OCI-LY3 (cell line): ENCODE results near the gene TIMM22.

ENCODE experiments used
- H2AFZ ChIP-seq: fragments of 200-600, 300-600 bp; shearing (Covaris generic); 2 replicates; pipeline ENCODE4 v1.6.0; 2014; ENCODE audit warnings: antibody characterized with exemption, low read depth, low read length
- H3K27ac ChIP-seq: fragments of 200-600, 300-600 bp; sonication (generic); 2 replicates; pipeline ENCODE4 v1.5.1; 2014; ENCODE audit warnings: mild to moderate bottlenecking, low read length, moderate library complexity, mixed read lengths
- H3K27me3 ChIP-seq: fragments of 200-600, 300-600 bp; sonication (generic); 2 replicates; pipeline ENCODE4 v1.6.1; 2014; ENCODE audit warnings: low read depth, low read length, mixed read lengths
- H3K36me3 ChIP-seq: fragments of 200-600, 300-600 bp; sonication (generic); replicated peaks from 2 replicates; pipeline ENCODE3; 2014; ENCODE audit warnings: low read depth, low read length, mixed read lengths
- H3K4me1 ChIP-seq: fragments of 300-600, 200-600 bp; sonication (generic); 2 replicates; pipeline ENCODE4 v1.6.1; 2014; ENCODE audit warnings: low read length, mixed read lengths
- H3K4me2 ChIP-seq: fragments of 200-600, 300-600 bp; sonication (generic); 2 replicates; pipeline ENCODE4 v1.6.1; 2014; ENCODE audit warnings: low read length, mixed read lengths
- H3K4me3 ChIP-seq: fragments of 300-600, 200-600 bp; sonication (generic); 2 replicates; pipeline ENCODE4 v1.5.1; 2014; ENCODE audit warnings: antibody characterized with exemption, mild to moderate bottlenecking, low read length, moderate library complexity
- H3K79me2 ChIP-seq: fragments of 300-600, 200-600 bp; shearing (Covaris generic); 2 replicates; pipeline ENCODE4 v1.6.1; 2014; ENCODE audit warnings: mild to moderate bottlenecking, low read length, mixed read lengths
- H3K9ac ChIP-seq: fragments of 300-600, 200-600 bp; shearing (Covaris generic); 2 replicates; pipeline ENCODE4 v1.6.0; 2014; ENCODE audit warnings: mild to moderate bottlenecking, low read length, moderate library complexity
- H3K9me3 ChIP-seq: fragments of 200-600, 300-600 bp; shearing (Covaris generic); 2 replicates; pipeline ENCODE4 v1.6.1; 2014; ENCODE audit warnings: low read length, mixed read lengths; ENCODE audit not compliant: insufficient read depth
- H4K20me1 ChIP-seq: fragments of 200-600, 300-600 bp; sonication (generic); 2 replicates; pipeline ENCODE4 v1.6.1; 2016; ENCODE audit warnings: low read length, mixed read lengths; ENCODE audit not compliant: insufficient read depth
- EZH2phosphoT487 ChIP-seq: fragments of 200-600 bp; shearing (Covaris generic); IDR thresholded peaks from 2 replicates; pipeline ENCODE4 v1.6.1; 2018; ENCODE audit warnings: antibody characterized with exemption, mixed run types, low read depth
- TF ChIP-seq, protein P1 (sequence below): fragments of 200-600, 300-600 bp; sonication (generic); IDR thresholded peaks from 2 replicates; pipeline ENCODE4 v1.5.1; 2014; ENCODE audit warnings: antibody characterized with exemption, low read length, low read depth

The TIMM22 gene

GRCh38 chr17:962670-963069 lies 34.3 kb upstream of the TIMM22 start:
- H3K27ac ChIP-seq = no peak overlapping the region
- no peaks in the 10 kb centered on the region for H4K20me1 ChIP-seq
- no peak overlapping the region for H3K4me2 ChIP-seq
- no peak overlapping the region for H2AFZ ChIP-seq
- no peaks in the 10 kb centered on the region for H3K79me2 ChIP-seq
- H3K27me3 ChIP-seq = no peaks in the 10 kb centered on the region
- H3K4me1 ChIP-seq = no peaks in the 10 kb centered on the region
- H3K9ac ChIP-seq = no peak overlapping the region
- H3K9me3 ChIP-seq = no peaks in the 10 kb centered on the region
- H3K4me3 ChIP-seq = no peak overlapping the region
- no peaks in the 10 kb centered on the region for H3K36me3 ChIP-seq
- TF ChIP-seq, protein P1, sequence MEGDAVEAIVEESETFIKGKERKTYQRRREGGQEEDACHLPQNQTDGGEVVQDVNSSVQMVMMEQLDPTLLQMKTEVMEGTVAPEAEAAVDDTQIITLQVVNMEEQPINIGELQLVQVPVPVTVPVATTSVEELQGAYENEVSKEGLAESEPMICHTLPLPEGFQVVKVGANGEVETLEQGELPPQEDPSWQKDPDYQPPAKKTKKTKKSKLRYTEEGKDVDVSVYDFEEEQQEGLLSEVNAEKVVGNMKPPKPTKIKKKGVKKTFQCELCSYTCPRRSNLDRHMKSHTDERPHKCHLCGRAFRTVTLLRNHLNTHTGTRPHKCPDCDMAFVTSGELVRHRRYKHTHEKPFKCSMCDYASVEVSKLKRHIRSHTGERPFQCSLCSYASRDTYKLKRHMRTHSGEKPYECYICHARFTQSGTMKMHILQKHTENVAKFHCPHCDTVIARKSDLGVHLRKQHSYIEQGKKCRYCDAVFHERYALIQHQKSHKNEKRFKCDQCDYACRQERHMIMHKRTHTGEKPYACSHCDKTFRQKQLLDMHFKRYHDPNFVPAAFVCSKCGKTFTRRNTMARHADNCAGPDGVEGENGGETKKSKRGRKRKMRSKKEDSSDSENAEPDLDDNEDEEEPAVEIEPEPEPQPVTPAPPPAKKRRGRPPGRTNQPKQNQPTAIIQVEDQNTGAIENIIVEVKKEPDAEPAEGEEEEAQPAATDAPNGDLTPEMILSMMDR = no peak
- no peak for TF ChIP-seq EZH2phosphoT487

- no peaks in the 10 kb centered on the region for H3K36me3 ChIP-seq
- no peaks in the 10 kb centered on the region for H4K20me1 ChIP-seq
- H3K9ac ChIP-seq = no peak overlapping the region
- no peak overlapping the region for H3K4me3 ChIP-seq
- no peaks in the 10 kb centered on the region for H3K27me3 ChIP-seq
- no peaks in the 10 kb centered on the region for H3K9me3 ChIP-seq
- no peak overlapping the region for H3K27ac ChIP-seq
- no peaks in the 10 kb centered on the region for H3K4me1 ChIP-seq
- no peaks in the 10 kb centered on the region for H3K79me2 ChIP-seq
- H2AFZ ChIP-seq = no peak overlapping the region
- H3K4me2 ChIP-seq = no peak overlapping the region
- TF ChIP-seq EZH2phosphoT487 = no peak
- TF ChIP-seq, protein P1 = no peak
Measured at GRCh38 chr17:964876-965275, 32.1 kb upstream of the TIMM22 start.

DNA sequence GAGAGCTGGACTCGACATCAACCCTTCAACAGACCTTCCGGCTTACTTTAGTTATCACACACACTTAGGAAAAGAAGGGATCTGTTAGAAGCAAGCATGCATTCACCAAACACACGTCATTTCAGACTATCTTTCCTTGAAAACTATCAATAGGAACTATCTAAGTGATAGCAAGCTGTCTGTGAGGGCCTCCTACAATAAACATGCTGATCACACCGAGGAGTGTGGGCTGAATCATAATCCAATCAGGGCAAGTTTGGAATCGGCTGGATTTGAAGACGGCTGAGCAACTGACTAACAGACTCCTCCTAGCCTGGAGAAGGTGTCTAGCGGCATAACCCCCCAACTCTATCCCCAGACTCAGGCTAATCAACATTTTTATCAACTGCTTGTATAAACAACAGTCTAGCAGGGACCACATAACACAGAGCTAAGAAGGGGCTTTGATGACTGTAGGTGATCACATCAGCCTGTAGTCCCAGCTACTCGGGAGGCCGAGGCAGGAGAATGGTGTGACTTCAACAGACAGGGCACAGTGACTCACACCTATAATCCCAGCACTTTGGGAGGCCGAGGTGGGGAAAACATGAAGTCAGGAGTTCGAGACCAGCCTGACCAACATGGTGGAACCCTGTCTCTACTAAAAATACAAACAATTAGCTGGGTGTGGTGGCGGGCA lies 31.5 kb upstream of the TIMM22 start:
- no peaks in the 10 kb centered on the region for H3K79me2 ChIP-seq
- H3K4me1 ChIP-seq = no peaks in the 10 kb centered on the region
- no peak overlapping the region for H3K27ac ChIP-seq
- H4K20me1 ChIP-seq = no peaks in the 10 kb centered on the region
- no peak overlapping the region for H3K9ac ChIP-seq
- TF ChIP-seq, protein P1 = no peak
- no peak for TF ChIP-seq EZH2phosphoT487
- no peaks in the 10 kb centered on the region for H3K27me3 ChIP-seq
- H3K4me3 ChIP-seq = no peak overlapping the region
- H3K36me3 ChIP-seq = no peaks in the 10 kb centered on the region
- H3K4me2 ChIP-seq = no peak overlapping the region
- no peak overlapping the region for H2AFZ ChIP-seq
- H3K9me3 ChIP-seq = no peaks in the 10 kb centered on the region

- Histone ChIP-seq H3K9ac (no peak overlapping the region), H3K79me2 (no peaks in the 10 kb centered on the region), H3K9me3 (no peaks in the 10 kb centered on the region), H2AFZ (no peak overlapping the region), H3K4me2 (no peak overlapping the region), H4K20me1 (no peaks in the 10 kb centered on the region), H3K36me3 (no peaks in the 10 kb centered on the region), H3K4me1 (no peaks in the 10 kb centered on the region), H3K27me3 (no peaks in the 10 kb centered on the region), H3K27ac (no peak overlapping the region), H3K4me3 (no peak overlapping the region)
- TF ChIP-seq, protein P1 = no peak
- no peak for TF ChIP-seq EZH2phosphoT487
Measured at GRCh38 chr17:967122-967521, 29.8 kb upstream of the TIMM22 start.
